ENCODE results near the gene ERG28. TPM values are rescaled to one million over a fixed set of nuclear protein-coding genes. Genes with fewer than 3 reads are reported as not detected.
"Not testable (repeated sequence)": the region's sequence is repeated elsewhere in the genome, so short reads cannot be mapped to it uniquely, and the experiment has no call there.

Gene ERG28
- total RNA-seq, 1 experiment from 2014 or later: 10.4 TPM

DNA sequence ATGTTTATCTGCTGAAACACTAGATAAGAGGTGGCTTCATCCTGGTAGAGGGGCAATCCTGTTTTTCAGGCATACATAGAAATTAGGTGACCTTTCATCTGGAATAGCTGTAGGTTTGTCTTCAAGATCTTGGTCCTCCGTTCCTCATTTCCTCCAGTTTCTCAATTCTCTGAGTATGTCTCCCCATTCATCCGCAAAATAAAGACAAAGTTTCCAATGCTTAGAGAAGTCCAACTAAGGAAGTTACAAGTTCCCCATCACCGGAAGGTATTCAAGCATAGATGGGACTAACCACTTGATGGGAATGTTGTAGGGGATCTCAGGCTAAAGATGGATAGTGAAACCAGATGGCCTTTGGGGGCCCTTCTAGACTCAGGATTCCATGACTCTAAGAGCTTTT is 34.3 kb downstream of the ERG28 start:
- no peak for DNase-seq (ENCODE audit: low spot score)

DNA sequence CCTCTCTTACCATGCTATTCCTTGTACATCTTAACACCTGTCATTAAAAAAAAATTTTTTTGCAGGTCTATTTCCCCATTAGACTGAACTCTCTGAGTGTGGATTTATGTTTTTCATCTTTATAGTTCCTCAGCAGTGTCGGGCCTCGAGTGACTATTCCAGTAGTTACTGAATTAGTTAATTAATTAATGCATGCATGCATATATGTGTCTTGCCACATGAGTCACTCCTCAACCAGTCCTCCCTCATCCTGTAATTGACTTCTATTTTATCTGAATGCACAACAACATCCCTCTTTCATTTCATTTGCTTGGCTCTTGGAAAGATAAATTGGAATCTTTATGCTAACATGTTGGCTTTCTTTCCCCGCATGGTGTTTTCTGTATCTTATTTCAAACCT is 35.6 kb downstream of the ERG28 start:
- DNase-seq (ENCODE audit: low spot score): no peak

DNA sequence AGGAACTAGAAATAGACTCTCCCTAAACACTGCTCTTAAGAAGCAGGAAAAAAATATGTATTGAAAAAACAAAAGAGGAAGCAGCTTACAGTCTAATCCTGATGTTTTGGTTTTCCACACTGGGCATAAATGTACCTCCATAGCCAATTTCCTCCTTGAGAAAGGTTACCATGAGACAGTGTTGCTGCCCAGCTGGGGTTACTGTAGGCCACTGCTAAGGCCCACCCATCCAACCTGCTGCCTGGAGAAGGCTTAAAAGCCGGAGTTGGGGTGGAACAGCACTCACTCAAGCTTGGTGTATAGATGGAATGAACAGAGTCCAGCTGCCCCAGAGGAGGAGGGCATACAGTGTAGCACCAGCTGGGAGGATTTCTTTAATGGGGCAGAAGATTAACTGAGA is 41.1 kb downstream of the ERG28 start:
- DNase-seq (ENCODE audit: low spot score): no peak

DNA sequence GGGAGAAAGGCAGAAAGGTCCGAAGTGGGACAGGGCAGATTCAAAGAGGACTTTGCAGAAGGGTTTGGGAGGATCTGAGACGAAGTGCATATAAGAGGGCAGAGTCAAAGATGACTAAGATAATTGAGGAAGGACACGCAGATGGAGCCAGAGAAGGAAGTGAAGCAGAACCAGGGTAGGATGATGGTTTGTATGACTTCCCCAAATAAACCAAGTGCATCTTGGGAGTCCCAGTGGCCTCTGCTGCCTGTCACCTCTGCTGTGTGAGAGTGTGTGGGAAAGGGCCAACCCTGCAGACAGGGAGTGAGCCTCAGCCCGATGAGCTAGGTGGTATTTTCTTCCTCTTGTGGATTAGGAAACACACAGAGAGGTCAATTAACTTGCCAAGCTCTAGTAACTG is 45.5 kb downstream of the ERG28 start:
- DNase-seq (ENCODE audit: low spot score): no peak

DNA sequence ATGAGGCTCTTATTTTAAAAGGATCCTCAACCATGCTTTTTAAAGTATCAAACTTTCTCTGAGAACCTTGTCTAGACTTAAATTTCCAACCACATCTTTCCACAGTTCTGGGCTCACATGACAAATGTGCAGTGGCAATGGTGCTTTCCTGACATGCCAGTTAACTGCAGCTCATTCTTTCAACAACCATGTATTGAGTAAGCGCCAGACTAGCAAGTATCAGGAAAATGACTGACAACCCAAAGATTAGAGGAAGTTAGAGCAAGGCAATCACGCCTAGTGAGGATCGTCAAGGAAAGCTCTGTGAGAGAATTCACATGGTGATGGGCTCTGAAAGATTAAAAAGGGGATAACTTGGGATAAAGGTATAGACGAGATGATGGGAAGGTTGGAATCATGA is 46.5 kb downstream of the ERG28 start:
- DNase-seq (ENCODE audit: low spot score): no peak

DNA sequence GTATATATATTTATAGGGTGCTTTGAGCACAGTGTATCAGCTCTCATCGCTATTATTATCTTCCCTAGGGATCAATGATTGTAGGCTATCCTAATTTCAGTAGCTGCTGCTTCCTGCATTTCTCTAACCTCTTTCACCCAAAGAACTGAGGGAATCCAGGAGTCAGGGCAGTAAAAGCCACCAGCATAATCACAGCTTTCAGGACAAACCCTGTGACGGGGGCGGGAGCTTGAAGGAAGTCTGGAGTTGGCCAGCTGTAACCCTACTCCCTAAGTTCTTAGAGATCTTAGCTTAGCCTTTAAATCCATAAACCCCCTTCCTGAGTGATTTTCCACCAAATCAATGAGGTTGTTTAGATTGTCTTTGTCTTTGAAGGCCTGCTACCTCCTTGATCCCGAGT is 48.5 kb downstream of the ERG28 start:
- DNase-seq (ENCODE audit: low spot score): no peak

DNA sequence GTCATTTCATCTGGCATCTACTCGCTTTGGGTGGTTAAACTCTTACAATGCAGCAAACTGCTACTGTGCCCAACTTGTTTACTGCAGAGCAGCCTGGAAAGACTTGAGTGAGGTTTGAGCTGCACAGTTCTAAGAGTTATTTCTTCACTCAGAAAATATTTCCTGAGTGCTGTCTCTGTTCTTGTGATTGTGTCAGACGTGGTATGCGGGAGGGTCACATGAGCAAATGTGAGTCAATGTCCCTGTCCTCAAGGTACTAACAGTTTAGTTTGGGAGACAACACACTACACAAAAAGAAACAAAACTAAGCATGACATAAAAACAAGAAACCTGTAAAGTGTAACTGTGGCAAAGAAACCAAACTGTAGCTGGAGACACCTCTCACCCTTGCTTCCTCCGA is 49.8 kb downstream of the ERG28 start:
- no peak for DNase-seq (ENCODE audit: low spot score)

DNA sequence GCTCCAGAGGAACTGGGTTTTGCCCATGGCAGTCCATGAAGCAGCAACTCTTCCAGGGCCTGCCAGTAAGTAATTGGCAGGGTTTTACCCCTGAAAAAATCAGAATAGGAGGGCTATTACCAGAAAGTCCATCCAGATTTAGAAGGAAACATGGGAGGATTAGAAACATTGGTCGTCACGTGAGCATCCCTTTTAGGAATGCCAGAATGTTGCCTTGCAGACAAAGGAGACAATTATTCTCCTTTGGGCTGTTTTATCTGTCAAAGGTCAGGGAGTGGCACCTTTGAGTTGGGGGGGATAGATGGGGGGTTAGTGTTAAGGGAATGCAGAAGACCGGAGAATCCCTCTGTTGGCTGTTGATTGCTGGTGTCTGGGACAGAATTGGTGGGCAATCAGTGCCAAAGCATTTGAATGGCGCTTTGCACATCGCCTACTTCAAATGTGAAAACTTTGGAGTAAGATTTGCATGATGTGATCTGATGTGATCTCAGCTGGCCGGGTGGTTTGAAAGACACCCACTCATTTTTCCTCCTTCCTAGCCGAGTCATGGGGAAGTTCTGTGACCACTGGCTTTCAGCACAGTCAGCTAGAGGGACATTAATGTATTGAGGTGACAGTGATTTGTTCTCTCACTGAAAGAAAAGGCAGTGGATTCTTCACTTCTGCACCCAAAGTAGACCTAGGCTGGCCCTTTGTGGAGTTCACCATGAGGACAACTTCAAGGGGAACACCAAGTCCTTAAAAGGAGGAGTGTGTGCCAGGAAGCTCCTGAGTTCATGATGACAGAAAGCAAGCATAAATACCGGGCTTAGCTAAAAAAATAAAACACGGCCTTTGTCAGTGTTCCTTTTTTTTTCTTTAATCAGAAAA is 50.8 kb downstream of the ERG28 start:
- no peak for DNase-seq (ENCODE audit: low spot score)

DNA sequence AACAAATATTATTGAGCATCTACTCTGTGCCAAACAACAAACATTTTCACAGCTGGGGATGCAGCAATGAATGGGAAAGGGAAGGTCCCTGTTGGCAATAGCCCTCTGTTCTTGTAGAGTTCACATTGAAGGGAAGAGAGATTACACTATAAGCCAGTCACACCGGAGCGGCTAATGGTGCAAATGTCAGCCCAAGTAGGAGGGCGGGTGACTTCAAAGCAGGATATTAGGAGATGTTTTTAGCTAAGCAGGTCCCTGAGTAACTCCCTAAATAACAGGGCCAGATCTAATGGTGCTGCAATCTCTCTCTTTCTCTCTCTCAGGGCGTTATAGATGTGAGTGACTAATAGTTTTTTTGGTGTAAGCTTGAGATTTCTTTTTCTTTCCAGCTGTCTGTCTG is 51.6 kb downstream of the ERG28 start:
- DNase-seq (ENCODE audit: low spot score): no peak

DNA sequence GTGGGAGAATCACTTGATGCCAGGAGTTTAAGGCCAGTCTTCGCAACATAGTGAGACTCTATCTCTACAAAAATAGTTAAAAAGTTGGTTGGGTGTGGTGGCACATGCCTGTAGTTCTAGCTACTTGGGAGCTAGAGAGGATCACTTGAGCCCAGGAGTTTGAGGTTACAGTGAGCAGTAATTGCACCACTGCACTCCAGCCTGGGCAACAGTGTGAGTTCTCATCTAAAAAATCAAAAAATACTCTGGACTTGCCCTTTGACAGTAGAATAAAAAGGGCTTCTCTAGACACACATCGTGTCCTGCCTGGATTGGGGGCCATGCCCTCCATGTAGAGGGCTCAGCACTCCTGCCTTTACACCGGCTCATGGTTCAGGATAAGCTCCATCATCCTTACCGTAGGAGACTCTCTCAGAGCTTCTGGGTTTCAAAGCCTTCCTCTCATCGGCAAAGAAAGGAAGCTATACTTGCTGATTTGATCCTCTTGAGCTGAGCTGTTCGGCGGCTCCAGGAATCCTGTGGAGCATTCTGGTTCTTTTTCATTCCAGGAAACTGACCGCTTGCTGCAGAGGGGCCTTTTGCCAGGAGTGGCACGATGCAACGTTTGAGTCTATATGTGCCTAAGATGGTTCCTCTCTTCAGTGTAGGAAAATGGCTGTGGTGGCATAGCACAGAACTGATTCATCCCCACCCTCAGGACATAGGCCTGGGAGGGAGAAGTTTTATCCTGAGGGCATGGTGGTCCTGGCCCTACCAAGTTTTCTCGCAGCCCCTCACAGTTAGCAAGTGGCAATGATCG is 52.6 kb downstream of the ERG28 start:
- no peak for DNase-seq (ENCODE audit: low spot score)

DNA sequence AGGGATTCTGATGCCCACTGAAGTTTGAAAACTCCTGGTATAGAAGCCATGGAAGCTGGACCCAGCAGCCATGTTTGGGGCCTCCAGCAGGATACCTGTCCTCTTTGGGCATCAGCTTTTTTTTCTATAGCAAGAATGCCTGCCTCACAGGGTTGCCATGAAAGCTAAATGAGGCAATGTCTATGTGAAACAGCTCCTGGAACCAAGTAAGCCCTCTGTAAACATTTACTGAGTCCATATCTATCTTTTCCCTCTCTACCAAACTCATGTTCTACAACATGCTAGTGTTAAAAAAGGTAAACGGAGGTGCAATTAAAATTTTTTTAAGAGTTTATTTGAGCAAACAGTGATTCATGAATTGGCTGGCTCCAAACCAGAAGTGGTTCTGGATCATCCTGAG is 53.6 kb downstream of the ERG28 start:
- DNase-seq (ENCODE audit: low spot score): no peak

DNA sequence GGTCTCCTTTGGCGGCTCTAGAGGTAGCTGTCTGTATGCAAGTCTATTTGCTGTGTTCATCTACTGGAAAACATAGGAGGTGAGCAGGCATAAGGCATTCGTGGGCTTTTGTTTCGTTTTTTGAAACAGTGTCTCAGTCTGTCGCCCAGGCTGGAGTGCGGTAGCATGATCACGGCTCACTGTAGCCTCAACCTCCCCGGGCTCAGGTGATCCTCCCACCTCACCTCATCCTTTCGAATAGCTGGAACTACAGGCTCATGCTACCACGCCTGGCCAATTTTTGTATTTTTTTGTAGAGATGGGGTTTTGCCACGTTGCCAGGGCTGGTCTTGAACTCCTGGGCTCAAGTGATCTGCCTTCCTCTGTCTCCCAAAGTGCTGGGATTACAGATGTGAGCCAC is 54.8 kb downstream of the ERG28 start:
- no peak for DNase-seq (ENCODE audit: low spot score)

DNA sequence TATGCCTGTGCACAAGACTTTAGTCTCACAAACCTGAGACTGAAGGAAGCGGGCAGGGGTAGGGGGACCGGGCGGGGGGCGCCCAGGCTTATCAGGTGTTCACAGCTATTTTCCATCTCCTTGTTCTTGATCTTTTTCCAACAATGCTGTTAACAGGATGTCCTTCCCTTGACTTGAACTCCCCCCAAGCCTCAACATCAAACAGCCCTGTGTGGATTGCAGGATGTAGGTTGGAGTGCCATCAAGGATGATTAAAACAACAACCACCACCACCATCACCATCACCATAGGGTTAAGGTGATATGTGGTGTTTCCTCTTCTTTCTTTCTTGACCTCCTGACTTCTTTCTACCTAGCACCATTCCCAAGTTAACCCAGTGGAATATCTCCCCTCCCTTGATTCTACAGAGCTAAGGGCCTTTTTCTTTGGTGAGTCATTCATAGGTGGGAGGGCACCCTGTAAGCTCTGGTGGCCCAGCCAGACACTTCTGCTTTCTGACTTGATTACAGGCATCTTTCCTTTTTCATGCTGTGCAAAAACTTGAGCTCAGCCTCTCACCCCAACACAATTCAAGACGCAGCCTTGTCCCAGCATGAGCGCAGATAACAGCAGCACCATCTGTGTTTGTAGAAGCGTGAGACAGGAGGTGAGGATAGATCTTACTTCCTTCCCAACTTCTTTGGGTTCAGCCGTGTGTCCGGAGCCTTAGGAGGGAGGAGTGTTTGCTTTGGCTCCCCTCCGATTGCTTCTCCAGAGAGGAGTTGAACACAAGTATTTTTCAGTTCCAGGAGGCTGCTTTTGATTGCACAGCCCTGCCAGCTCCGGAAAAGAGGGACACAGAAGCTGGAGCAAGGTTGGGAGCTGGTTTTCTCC is 55.5 kb downstream of the ERG28 start:
- peak; percentile 58 for DNase-seq (ENCODE audit: low spot score)

DNA sequence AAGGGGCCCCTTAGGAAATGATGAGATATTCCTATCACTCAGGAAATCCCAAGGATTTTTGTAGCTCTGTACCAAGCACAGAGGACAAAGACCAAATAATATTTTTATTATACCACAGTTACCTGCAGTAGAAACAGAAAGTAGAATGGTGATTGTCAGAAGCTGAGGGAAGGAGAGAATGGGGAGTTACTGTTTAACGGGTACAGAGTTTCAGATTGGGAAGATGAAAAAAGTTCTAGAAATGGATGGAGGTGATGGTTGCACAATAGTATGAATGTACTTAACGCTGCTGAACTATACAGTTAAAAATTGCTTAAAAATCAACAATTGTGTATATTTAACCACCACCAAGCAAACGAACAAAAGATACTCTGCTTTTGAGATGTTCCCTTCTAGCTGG is 58.2 kb downstream of the ERG28 start:
- DNase-seq (ENCODE audit: low spot score): no peak

DNA sequence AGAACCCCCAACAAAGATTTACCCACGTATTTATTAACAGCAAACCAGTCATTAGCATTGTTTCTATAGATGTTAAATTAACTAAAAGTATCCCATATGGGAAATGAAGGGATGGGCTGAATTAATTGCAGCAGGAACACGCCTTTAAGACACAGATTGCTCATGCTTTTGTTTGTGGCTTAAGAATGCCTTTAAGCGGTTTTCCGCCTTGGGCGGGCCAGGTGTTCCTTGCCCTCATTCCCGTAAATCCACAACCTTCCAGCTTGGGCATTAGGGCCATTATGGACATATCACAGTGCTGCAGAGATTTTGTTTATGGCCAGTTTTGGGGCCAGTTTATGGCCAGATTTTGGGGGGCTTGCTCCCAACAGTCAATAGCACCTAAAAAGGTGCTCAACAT is 59.6 kb downstream of the ERG28 start:
- not testable (repeated sequence) for DNase-seq (ENCODE audit: low spot score)

DNA sequence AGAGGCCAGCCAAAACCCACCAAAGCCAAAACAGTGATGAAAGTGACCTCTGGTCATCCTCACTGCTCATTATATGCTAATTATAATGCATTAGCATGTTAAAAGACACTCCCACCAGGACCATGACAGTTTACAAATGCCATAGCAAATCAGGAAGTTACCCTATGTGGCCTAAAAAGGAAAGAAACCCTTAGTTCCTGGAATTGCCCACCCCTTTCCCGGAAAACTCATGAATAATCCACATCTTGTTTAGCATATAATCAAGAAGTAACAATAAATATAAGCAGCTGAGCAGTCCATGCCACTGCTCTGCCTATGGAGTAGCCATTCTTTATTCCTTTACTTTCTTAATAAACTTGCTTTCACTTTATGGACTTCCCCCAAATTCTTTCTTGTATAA is 60.6 kb downstream of the ERG28 start:
- not testable (repeated sequence) for DNase-seq (ENCODE audit: low spot score)

Small RNA genes lying within 50 kb of the gene (small RNA-seq; reads per million reads assigned to genes)
- gene RNA5SP387: 1.9 reads per million, percentile 63 among the genes with 10 or more reads in this experiment

Other genes with a start within 250 kb of the ERG28 start
- 15.5 and 16.0 TPM in 2 replicates for gene JDP2, start 232.9 kb downstream of the ERG28 start, total RNA-seq (2014; rRNA removed; shearing (Covaris generic))
- 1.0 and 1.3 TPM in 2 replicates for gene BATF, start 138.4 kb downstream of the ERG28 start, total RNA-seq (2014; rRNA removed; shearing (Covaris generic))
- 2.7 and 3.5 TPM in 2 replicates for gene FLVCR2, start 82.3 kb downstream of the ERG28 start, total RNA-seq (2014; rRNA removed; shearing (Covaris generic))
- 14.6 and 20.5 TPM in 2 replicates for gene TTLL5, start 370 bp upstream of the ERG28 start, total RNA-seq (2014; rRNA removed; shearing (Covaris generic))